RWPE1 (cell line): ENCODE data around the gene ANP32B.

ENCODE experiments used
- CTCF ChIA-PET: fragments of 350-600 bp; sonication (Branson Sonifier 250); formaldehyde crosslinking; extraction: SDS; loops from one replicate; lab custom pipeline; 2021; lab: Yijun Ruan, JAX
- POLR2A ChIA-PET: fragments of 400-600 bp; formaldehyde crosslinking; extraction: SDS; loops from one replicate; lab custom pipeline; 2020; ENCODE audit warnings: antibody characterized with exemption; ENCODE audit not compliant: low non-redundant PET; lab: Yijun Ruan, JAX
- DNase-seq: peaks from one replicate; pipeline ENCODE4 v3.0.0; 2012; ENCODE audit warnings: low spot score
- H3K27ac ChIP-seq: fragments of 450-650 bp; 2 replicates; pipeline ENCODE4 v1.5.1; 2017
- TF ChIP-seq, protein P1 (sequence below): fragments of 450-650 bp; conservative IDR thresholded peaks from 2 replicates; pipeline ENCODE4 v1.5.1; 2017; ENCODE audit warnings: low read depth, mild to moderate bottlenecking

ANP32B gene

GRCh38 chr9:98049288-98050072 lies 66.3 kb downstream of the ANP32B start:
- no peak overlapping the region for H3K27ac ChIP-seq
- TF ChIP-seq, protein P1, sequence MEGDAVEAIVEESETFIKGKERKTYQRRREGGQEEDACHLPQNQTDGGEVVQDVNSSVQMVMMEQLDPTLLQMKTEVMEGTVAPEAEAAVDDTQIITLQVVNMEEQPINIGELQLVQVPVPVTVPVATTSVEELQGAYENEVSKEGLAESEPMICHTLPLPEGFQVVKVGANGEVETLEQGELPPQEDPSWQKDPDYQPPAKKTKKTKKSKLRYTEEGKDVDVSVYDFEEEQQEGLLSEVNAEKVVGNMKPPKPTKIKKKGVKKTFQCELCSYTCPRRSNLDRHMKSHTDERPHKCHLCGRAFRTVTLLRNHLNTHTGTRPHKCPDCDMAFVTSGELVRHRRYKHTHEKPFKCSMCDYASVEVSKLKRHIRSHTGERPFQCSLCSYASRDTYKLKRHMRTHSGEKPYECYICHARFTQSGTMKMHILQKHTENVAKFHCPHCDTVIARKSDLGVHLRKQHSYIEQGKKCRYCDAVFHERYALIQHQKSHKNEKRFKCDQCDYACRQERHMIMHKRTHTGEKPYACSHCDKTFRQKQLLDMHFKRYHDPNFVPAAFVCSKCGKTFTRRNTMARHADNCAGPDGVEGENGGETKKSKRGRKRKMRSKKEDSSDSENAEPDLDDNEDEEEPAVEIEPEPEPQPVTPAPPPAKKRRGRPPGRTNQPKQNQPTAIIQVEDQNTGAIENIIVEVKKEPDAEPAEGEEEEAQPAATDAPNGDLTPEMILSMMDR = no peak
- DNase-seq = no peak
- CTCF ChIA-PET = no interaction called here
- POLR2A ChIA-PET = no interaction called here

DNA sequence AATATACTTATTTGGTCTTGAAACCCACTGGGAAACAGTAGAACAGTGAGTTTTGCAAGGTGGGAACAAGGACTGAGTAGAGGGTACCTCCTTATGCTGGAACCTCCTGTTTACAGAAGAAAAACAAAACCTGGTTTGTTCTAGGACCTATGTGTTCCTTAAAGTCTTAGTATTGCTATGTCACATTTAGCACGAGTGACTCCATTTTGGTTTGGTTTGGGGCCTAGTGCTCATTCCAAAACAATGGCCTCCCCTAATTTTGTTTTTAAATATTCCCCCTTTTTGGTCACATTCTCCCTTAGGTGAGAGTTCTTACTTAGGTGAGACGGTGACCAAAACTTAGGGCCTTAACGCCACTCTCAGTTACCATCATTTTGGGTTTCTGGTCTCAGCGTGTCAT lies 67.2 kb downstream of the ANP32B start:
- DNase-seq = no peak
- POLR2A ChIA-PET = no interaction called here
- CTCF ChIA-PET = no interaction called here
- TF ChIP-seq, protein P1 = no peak
- no peak overlapping the region for H3K27ac ChIP-seq

GRCh38 chr9:98054376-98054951 lies 71.3 kb downstream of the ANP32B start:
- ChIA-PET POLR2A (interaction anchor here (0.5 kb wide), 1 partner anchor 132 kb away, joined by 4 read pairs; no protein-coding TSS in a partner anchor), CTCF (interaction anchor here (0.7 kb wide), 2 partner anchors 19 to 1332 kb away, joined by 3 to 5 read pairs; no protein-coding TSS in a partner anchor)
- no peak for DNase-seq
- no peak overlapping the region for H3K27ac ChIP-seq
- TF ChIP-seq, protein P1 = no peak

- peak within 1 kb of the TSS; percentile 88 for H3K27ac ChIP-seq
- TF ChIP-seq, protein P1 = no peak
- POLR2A ChIA-PET = interaction anchor here (0.5 to 1.2 kb wide), 8 partner anchors 11 to 196 kb away, joined by 3 to 4 read pairs (median 4); partner anchors contain the start of gene TRMO
- CTCF ChIA-PET = interaction anchor here (0.5 to 1.5 kb wide), 5 partner anchors 17 to 200 kb away, joined by 3 to 4 read pairs (median 3); no protein-coding TSS in a partner anchor
- peak; percentile 99 for DNase-seq
These were observed 73.4 kb downstream of the ANP32B start, which contains the start of gene NANS for GRCh38 chr9:98056269-98057137. NANS (plus strand) TSS chr9:98056732; CDS start chr9:98056809, 77 bp downstream.

DNA sequence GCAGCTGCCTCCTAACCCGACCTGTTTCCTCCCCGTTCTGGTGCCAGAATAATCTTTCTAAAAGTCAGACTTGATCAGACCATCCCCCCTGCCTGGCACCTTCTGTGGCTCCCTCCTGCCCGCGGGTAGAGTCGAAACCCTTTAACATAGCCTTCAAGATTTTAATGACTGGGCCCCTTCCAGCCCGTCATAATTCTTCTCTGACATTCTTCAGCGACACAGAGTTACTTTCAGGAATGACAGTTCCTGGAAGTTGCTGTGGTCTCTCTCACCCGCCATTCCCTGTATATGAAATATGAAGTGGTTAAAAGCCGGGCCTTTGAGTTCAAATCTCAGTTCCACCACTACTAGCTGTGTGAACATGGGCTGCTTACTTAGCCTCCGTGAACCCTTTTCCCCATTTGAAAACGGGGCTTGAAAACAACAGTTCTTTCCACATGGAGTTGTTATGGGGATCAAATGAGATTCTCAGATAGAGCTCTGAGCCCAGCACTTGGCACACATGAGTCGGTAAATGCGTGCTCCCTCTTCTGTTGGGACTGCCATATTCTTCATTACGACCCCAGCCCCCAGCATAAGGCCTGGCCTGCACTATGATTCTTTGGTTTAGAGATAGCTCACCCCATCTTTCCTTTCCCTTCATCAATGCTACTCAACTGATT lies 74.1 kb downstream of the ANP32B start:
- POLR2A ChIA-PET = interaction anchor here (0.6 to 1.1 kb wide), 3 partner anchors 12 to 98 kb away, joined by 3 to 4 read pairs (median 3); no protein-coding TSS in a partner anchor
- peak overlapping the region; percentile 88 for H3K27ac ChIP-seq
- CTCF ChIA-PET = interaction anchor here (0.6 to 1.0 kb wide), 3 partner anchors 16 to 206 kb away, joined by 3 to 4 read pairs (median 4); no protein-coding TSS in a partner anchor
- DNase-seq = no peak
- TF ChIP-seq, protein P1 = no peak
